ENCODE measurements around the gene TMEM183A.

The TMEM183A gene

DNA sequence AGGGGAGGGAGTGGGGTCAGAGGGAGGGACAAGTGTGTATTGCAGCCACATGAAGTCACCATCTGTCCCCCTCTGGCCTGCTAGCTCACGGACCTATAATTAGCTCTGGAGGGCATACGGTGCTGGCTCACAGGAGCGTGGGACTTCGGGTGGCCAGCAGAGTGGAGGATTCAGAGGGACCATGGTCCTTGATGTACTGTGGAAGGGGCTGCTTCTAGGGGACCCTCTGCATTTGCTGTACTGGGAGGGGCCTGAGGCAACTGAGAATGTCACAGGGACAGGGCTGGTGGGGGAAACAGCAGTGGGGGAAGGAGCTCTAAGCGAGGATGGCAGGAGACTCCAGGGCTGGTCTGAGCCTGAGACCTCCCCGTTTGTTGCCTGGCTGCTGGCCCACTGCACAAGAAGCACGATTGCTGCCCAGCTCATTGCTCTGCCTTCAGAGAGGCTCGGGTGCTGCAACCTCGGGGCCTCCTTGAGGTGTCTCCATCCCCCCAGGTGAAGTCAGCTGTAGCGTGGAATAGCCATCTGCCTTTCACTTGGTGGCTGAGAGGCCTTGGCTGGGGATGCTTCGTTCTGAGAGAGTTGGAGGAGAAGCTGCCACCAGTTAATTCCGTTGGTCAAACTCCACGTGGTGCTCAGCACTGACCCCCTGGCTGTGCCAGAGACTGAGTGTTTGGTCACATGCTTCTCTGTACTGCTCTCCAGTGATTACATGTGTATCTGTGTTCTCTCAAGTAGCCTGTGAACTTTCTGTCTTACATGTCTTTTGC lies 21.8 kb downstream of the TMEM183A start:
- peak; percentile 30 for DNase-seq (ENCODE audit: low read depth)

DNA sequence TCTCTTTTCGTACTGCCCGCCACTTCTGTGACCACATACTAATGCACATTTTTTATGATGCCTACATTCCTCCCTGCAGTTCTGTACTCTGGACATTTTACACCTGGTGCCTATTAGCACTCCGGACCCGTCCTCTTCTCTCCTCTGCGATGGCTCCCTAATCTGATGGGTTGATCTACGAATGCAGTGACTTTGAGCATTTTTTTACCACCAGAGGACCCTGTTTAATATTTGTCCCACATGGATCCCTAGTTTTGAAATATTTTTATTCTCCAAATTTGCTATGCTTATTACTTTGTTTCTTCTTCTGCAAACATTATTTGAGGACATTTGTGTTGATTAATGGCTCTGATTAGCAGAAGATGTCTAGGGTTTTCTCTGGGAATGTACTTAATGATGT lies 24.3 kb downstream of the TMEM183A start:
- peak; percentile 3 for DNase-seq (ENCODE audit: low read depth)

DNA sequence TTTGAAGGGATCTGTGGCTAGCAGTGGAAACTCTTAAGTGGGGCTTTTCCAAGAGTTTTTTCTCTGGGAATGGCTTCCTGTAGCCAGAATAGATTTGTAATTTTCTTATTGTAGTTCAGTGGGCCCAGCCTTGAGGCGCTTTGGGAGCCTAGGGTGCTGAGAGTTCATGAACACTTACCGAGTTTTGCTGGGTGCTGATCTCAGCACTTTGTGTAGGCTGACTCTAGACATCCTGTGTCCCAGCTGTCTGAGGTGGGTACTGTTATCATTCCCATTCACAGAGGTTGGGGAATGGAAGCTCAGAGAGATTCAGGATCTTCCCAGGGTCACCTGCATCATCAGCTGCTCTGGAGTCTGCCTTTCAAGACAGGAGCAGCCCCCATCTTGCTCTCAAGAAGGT lies 26.1 kb downstream of the TMEM183A start:
- DNase-seq (ENCODE audit: low read depth) = no peak

DNA sequence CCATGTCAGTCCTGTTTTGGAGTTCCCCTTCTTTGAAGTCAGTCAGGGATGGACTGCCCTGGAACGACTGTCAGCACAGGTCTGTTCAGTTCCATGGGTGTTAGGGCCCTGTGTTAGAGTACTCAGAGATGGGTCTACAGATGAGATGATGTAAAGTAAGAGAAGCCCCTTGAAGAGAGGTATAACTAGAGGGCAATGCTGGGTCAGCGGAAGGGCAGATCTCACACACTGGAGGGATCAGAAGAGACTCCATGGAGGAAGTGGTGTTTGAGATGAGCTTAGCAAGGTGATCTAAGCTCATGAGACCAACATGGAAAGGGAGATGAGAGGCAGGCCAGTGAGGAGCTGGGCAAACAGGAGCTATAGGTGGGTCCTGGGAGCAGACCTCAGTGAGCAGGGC lies 26.7 kb downstream of the TMEM183A start:
- no peak for DNase-seq (ENCODE audit: low read depth)

DNA sequence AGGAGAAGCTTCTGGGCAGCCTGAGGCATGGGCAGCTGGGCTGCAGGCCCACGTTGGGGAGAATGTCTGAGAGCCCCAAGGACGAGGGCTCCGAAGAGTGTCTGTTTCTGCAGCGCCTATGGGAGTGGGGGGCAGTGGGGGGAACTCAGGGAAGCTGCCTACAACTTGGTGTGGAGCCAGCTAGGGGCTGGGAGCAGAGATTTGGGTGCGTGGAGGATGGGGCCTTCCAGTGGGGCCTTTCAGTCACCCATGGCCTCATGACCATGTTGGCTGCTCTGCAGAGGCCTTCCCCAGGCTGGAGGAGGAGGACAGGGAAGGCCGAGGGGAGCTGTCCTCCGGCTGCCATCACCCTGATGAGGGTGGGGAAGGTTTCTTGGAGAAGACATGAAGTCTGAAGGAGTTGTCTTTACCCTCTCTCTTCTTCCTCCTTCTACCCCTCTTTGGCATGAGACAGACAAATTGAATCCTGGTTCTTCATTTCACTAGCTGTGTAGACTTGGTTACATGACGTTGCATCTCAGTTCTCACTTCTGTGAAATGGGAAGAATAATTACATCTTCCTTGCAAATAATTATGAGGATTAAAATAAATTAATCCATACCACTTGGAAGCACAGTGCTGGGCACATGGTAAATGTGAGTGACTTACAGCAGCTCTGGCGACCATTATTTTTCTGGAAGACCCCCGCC lies 27.4 kb downstream of the TMEM183A start:
- DNase-seq (ENCODE audit: low read depth) = no peak

DNA sequence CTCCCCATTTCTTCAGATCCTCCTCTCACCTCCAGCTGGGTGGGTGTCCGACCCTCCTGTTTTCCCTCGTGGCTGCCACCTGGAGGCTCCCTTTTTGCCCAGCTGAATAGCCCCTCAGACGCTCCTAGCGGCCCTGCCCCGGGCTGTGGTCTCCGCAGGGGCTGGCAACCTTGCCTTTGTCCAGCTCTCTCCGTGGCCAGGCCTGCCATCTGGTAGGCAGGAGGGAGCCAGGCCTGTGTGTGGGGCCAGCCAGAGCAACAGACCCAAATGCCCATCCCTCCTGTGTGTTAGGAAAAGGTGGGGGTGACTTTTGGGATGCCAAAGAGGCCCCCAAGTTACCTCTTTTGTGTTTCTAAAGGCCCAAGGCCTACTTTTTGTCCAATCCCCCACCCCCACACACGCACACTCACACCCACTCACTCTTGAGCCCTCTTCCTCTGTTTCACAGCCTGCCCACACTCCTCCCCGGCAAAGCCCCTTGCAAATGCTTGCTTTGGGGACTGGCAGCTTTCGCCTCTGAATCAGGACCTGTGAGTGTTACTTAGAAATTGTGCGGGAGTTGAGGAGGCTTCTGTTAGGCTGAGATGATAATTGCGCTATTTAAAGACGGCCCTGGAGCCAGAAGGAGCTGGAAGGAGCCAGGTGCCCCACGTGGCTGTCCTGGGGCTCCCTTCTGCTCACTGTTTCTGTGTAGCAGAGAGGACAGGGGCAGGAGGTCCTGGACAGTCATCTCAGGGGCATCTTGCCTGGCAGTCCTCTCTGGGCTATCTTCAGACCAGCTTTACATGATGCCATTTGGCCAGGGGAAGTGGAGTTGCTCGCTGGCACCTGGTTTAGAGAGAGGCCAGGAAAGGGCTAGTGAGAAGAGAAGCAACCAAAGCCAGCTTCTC lies 28.2 kb downstream of the TMEM183A start:
- no peak for DNase-seq (ENCODE audit: low read depth)

DNA sequence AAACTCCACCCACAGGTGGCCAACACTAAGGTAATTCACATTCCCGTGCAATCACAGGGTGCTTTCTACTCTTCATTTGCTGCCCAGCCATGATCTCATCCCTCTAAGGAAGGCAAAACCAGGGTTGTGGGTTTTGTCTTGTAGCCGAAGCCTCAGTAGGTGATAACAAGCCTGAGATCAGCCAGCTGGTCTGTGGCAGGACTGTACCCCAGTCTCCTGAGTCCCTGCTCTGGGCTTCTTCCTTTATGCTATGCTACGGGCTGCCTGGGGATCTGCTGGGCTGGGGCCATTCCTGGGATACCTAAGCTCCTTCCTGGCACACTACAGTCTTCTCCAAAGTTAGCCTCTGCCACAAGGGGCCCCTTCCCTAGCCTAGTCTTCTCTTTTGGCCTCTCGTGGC lies 29.0 kb downstream of the TMEM183A start:
- peak; percentile 9 for DNase-seq (ENCODE audit: low read depth)

DNA sequence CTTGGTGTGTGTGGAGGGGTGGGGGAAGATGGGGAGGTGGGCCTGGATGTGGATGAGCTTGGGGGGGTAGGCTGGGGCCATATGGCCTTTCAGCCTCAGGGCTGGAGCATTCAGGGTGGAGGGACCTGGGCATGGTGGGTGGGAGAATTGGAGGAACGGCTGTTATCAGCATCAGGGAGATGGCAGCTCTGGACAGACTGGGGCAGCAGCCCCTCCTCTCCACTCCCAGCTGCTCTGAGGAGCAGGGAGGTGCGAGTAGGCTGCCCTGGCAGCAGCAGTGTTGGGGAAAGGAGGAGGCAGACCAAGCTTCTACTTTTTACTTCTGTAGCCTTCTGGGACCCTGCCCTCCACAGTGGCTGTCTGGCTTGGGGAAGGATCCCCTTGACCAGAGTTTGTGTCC lies 29.4 kb downstream of the TMEM183A start:
- DNase-seq (ENCODE audit: low read depth) = no peak

DNA sequence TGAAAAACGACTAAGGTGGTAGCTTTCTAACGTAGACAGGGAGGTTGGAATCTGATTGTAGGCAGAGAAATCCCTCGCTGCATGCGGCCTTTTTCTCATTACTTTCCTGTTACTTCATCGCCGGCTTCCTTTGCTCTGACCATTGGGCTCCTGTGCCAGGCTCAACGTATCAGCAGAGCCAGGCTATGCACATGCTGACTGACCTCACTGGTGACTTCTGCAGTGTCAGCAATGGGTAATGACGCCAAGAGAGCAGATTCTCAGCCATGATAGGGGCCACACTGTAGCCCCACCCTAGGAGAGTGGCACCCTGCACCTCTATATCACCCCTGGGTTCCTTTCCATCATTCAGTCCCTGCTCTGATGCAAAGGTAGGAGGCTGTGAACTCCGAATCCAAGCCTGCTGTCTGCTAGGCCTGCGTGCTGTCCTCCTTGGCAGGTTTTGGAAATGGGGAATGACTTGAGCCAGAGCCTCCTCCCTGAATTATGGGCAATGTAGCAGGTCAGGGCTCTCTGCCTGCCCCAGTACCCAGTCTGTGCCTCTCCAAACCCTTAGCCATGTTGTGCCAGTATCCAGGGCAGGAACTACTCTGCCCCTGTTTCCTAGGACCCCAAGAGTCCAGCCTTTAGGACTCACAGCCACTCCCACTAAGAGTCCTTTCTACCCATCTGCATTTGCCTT lies 30.5 kb downstream of the TMEM183A start:
- DNase-seq (ENCODE audit: low read depth) = no peak

DNA sequence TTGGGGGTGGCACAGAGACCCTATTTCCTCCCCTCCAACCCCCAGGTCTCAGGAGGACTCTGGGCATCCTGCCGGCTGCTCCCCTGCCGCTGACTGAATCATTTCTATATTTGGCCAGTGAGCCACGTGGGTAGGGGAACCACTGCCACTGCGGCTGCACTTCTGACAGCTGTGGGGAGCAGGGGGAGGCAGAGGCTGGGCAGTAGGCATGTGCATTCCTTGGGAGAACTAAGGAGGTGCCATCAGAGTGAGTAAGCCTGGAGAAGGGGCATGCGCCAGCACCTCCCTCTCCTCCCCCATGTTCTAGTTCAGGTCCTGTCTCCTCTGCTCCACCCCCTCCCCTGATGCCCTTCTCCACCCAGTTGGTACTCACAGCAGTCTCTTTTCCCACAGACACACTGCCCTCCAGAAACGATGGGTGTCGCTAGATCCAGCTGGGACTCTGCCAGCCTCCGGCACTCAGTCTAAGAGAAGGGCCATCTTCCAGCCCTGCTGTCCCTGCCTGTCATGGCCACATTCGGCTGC lies 31.1 kb downstream of the TMEM183A start:
- peak; percentile 86 for DNase-seq (ENCODE audit: low read depth)

DNA sequence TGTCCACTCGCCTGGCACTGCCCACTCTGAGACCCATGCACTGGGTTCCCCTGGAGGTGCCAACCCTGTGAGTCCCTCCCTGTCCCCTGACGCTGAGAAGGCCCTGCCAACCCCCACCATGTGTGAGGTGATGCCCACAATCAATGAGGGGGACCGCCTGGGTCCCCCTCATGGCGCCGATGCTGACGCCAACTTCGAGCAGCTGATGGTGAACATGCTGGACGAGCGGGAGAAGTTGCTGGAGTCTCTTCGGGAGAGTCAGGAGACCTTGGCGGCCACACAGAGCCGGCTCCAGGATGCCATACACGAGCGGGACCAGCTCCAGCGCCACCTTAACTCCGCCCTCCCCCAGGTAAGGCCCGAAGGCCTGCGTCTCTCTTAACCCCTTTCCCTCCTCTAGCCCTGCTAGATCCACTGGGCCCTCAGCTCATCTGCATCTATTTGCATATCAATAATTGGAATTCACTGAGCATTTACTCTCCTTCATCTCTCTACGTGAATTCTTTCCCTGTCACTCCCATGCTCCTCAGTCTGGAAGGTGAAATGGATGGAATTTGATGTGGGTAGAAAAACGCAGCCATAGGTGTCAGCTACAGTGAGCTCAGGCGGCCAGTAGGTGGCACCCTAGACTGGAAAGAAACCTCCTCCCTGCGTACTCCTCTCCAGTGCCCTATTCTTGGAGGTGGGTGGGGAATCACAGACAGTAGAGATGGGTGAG lies 31.9 kb downstream of the TMEM183A start:
- peak; percentile 64 for DNase-seq (ENCODE audit: low read depth)

DNA sequence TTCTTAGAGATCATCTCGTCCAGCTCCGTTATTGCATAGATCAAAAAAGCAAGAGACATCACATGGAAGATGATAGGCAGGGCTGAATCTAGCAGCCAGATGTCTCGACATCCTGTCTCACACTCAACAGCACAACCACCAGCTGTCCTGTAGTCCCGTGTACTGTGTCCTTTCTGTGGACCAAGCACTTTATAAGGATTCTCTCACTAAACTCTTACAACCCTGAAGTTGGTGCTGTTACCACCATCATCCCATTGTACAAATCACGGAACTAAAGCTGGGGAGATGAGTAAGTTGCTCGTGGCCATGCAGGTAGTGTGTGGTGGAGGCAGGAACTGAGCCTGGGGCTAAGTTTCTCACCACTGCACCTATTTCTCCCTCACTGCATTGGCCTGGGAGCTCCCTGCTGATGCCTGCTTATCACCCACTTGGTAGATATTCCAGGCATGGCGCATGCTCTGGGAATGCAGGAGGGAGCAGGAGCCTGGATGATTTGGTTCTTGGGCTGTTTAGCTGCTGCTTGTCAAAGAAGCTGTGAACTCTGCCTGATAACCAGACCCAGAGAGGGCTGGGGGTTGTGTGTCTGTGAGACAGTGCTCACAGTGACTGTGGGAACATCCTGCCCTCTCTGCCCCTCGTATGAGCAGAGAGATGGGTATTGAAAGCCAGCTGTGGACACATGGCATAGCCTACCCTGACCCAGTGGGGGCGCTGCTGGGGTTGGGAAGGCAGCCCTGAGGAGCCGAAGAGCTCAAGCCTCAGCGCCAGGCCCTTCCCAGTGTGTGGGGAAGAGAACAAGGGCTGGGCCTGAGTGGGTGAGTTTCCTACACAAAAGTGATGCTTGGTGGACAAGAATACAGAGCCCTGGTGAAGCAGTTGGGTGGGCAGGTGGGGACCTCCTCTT lies 32.7 kb downstream of the TMEM183A start:
- peak; percentile 24 for DNase-seq (ENCODE audit: low read depth)

DNA sequence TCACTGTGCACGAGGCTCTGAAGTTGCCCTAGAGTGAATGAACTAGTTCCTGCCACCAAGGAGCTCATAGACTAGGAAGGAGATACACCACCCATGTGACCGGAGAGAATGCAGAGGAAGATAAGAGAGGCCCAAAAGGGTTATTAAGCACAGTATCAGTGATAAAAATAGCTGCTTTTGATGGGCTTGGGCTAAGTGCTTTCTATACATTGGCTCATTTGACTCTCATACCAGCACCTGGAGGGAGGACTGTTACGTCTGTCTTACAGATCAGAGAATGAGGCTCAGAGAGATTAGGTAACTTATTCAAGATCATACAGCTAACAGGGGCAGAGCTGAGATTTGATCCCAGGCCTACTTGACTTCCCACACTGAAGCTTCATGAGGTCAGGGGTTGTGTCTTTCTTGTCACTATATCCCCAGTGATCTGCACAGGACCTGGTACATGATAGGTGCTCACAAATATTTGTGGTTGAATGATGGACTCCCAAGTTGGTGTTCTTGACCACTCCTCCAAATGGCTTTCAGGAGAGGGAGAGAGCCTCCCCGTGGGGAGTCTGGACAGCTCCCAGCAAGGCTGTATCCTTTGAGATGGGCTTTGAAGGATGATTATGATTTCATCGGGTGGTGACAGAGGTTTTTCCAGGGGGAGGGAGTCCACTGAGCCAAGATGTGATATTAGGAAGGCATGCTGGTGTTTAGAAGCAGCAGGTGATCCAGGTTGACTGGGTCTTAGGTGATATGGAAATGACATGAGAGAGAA lies 33.5 kb downstream of the TMEM183A start:
- peak; percentile 5 for DNase-seq (ENCODE audit: low read depth)

DNA sequence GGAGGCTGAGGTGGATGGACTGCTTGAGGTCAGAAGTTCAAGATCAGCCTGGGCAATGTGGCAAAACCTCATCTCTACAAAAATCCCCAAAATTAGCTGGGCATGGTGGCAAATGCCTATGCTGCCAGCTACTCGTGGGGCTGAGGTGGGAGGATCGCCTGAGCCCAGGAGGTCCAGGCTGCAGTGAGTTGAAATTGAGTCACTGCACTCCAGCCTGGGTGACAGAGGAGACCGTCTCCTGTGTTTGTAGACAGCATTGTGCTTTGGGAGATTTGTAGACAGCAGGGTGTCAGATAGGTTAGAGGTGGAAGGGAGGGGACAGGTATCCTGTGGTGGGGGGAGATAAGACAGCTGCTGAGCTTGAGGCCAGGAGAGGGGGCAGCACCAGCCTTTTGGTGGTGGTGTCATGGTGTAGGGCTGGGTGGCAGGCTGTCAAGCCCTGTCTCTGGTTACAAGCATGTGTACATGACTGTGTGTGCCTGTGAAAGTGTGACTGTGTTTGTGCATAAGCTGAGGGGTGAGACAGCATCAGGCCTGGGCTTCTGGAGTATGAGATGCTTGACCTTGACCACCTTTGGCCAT lies 34.3 kb downstream of the TMEM183A start:
- DNase-seq (ENCODE audit: low read depth) = no peak

DNA sequence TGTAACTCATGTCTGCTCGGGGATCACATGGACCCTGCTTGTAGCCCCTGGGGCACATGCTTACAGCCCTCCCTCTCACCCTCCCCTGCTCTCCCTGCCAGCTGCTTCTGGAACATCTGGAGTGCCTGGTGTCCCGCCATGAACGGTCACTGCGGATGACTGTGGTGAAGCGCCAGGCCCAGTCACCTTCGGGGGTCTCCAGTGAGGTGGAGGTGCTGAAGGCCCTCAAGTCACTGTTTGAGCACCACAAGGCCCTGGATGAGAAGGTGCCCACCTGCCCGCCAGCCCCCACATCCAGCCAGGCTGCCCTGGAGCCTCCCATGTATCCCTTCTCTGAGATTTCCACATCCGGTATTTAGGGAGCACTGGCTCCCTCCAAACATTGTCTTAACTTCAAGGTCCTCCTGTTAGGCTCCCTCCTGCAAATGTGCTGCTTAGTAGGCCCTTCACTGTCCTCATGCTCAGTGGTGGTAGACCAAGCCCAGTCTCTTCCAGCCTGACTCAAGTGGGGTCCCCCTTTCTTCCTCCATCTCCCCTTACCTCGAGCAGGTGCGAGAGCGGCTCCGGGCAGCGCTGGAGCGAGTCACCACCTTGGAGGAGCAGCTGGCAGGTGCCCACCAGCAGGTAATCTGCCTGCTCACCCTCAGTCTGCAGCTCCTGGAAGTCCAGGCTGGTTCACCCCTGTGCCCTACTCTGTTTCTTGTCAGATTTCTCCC lies 36.8 kb downstream of the TMEM183A start:
- no peak for DNase-seq (ENCODE audit: low read depth)

DNA sequence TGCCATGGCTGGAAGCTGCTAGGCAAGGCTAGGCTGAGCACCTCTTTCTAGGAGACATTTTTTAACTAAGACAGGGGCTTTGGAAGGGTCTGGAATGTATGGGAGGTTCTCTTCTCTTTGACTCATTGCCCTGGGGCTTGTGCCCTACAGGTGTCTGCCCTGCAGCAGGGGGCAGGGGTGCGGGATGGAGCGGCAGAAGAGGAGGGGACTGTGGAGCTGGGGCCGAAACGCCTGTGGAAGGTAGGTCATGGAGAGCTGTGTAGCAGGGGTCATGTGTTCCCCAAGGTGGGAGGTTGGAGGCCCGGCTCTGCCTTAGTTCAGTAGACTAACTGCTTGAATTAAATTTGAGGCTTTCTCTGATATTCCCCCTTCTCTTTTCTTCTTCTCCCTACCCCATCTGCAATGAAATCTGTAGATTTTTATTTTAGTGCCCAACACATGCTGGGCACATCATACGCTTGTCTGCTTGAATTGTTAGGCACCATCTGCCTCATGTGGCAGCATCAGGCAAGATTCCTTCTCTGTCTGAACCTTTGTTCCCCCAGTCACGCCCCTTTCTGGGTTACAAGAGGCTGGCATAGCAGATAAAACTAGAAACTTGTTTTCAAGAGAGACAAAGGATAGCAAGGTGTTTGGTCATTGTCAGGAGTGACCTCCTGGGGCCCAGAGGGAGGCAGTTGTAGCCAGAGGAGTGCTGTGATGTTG lies 37.5 kb downstream of the TMEM183A start:
- no peak for DNase-seq (ENCODE audit: low read depth)

DNA sequence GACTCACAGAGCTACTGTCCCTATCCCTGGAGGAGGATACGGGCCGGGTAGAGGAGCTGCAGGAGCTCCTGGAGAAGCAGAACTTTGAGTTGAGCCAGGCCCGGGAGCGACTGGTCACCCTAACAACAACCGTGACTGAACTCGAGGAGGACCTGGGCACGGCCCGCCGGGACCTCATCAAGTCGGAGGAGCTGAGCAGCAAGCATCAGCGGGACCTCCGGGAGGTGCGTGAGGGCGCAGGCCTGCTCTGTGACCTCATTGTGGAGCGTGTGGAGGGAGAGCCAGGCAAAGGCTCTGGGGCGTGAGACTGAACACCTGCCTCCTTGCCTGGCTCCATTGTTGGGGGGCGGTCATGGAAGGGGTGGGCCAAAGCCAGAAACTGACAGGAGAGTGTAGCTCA lies 38.2 kb downstream of the TMEM183A start:
- no peak for DNase-seq (ENCODE audit: low read depth)
